IPS-NIHi7 (cell line): Measurements from ENCODE around the gene LINC01488.

Experiments used
- DNase-seq: peaks from one replicate; pipeline ENCODE4 v3.0.0; 2012; ENCODE audit warnings: mixed read lengths; ENCODE audit errors: extremely low spot score

The LINC01488 gene

DNA sequence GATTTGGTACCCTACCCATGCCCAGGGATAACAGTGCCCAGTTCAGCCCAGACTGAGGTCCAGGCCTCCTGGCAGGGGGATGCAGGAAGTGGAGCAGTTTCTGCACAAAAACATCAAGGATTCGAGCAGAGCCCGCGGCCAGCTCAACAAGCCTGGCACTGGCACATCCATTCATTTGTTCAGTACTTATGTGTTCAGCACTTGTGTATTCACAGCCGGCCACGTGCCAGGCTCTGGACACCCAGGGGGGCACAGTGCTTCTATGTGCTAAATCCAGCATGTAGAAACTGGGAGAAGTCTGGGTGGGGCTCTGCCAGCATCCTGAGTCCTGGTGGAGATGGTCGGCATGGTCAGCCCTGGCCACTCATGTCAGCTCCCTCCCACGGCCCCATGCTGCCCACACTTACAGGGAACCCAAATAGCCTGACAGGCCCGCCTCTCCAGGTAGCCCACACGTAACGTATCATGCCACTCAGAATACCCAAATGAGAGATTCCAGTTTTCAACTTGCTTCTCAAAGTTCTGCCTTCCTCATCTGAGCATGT lies 28.5 kb downstream of the LINC01488 start:
- DNase-seq: no peak

DNA sequence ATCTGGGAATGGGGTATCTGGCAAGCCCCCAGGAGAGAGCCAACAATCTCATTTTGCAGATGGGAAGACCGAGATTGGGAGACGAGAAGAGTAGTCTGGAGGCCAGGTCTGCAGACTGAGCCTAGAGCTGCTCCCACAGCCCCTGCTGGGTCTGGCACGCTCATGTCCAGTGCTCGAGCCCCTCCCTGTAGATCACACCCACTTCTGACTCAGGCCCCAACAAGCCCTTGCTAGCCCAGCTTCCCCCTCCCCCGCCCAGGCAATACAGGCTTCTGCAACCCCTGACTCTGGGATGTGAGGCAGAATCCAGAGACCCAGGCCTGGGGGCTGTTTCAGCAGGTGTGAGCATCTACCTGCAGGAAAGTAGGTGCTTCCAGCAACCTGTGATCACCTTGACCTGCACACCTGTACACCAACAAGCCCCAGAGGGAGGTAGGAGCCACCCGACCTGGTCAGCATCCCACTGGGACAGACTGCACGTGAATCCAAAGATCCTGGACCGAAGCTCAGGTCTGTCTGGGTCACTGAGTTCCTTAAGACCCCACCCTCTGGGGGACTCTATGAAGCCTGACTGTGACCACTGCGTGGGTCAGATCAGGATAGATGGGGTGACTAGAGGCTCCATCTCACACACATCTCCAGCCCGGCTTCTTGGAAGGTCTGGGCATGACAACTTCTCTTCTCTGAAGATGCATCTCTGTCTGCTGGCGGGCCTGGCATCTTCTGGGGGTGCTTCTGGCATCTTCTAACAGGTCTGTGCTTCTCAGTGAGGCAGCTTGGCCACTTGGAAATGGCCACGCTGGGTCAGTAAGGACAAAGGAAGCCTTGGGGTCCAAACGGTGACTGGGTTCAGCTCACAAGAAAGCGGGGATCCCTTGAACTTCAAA lies 29.3 kb downstream of the LINC01488 start:
- DNase-seq: peak; percentile 45

- DNase-seq: no peak
Observed at GRCh38 chr11:69511358-69512055, 30.0 kb downstream of the LINC01488 start.

DNA sequence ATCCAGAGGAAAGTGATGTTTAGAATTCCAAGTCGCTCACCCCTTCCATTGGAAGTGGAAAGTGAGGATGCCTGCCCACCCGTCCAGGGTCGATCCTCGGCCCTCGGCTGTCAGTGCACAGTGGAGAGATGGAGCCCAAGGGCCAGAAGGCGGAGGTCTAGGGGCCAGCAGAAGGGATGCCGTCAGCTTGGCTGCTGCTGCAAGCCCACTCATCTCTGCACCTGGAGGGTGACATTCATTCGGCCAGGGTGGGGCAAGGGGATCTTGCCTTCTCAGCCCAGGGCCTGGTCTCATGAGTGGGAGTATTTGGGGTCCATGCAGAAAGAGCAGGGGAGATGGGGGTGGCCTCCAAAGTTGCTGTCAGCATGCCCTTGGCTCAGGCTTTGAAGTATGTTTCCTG lies 30.7 kb downstream of the LINC01488 start:
- DNase-seq: no peak

GRCh38 chr11:69512790-69513189 lies 31.3 kb downstream of the LINC01488 start:
- DNase-seq: no peak

DNA sequence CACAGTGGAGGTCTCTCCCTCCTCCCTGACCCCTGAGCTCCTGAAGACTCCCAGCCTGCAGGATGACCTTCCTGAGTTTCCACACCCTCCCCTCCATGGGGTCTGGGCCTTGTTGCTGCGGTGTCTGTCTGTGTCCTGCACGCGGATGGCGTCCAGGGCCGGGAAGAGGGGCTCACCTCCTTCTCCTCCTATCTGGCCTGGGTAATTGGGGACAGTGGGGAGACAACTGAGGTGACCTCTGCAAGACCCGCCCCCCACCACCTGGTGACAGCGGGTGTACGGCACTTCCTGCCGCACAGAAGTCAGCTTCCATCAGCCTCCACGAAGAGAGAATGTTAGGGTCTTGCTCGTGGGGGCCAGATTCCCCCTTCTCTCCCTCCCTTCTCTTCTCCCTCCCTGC lies 31.7 kb downstream of the LINC01488 start:
- DNase-seq: no peak

GRCh38 chr11:69513663-69514224 lies 32.3 kb downstream of the LINC01488 start:
- no peak for DNase-seq

- DNase-seq: no peak
Observed at GRCh38 chr11:69514771-69515170, 33.3 kb downstream of the LINC01488 start.

- no peak for DNase-seq
Observed at GRCh38 chr11:69515271-69516245, 34.1 kb downstream of the LINC01488 start.

GRCh38 chr11:69516526-69516925 lies 35.1 kb downstream of the LINC01488 start:
- DNase-seq: no peak

GRCh38 chr11:69518081-69518950 lies 36.9 kb downstream of the LINC01488 start:
- DNase-seq: no peak

GRCh38 chr11:69520186-69520916 lies 38.9 kb downstream of the LINC01488 start:
- no peak for DNase-seq

GRCh38 chr11:69521457-69521856 lies 40.0 kb downstream of the LINC01488 start:
- peak; percentile 66 for DNase-seq

GRCh38 chr11:69523453-69523852 lies 42.0 kb downstream of the LINC01488 start:
- DNase-seq: no peak

GRCh38 chr11:69524291-69524882 lies 42.9 kb downstream of the LINC01488 start:
- no peak for DNase-seq

- no peak for DNase-seq
Observed at GRCh38 chr11:69524991-69525411, 43.5 kb downstream of the LINC01488 start.

GRCh38 chr11:69525516-69526452 lies 44.3 kb downstream of the LINC01488 start:
- no peak for DNase-seq

GRCh38 chr11:69526453-69526810 lies 45.0 kb downstream of the LINC01488 start:
- DNase-seq: no peak
